Fibroblast of pulmonary artery (primary cell): ENCODE data around the gene CTBP2.

ENCODE experiments used
- DNase-seq: peaks from one replicate; pipeline ENCODE4 v3.0.0-alpha.2; 2010; ENCODE audit warnings: low read depth
- H3K4me3 ChIP-seq: replicated peaks from 2 replicates; pipeline ENCODE4 v1.5.1; 2011; ENCODE audit warnings: low read depth, mild to moderate bottlenecking, control low read depth, low read length, moderate library complexity
- TF ChIP-seq, protein P1 (sequence below): IDR thresholded peaks from 2 replicates; pipeline ENCODE4 v1.5.1; 2011; ENCODE audit warnings: mild to moderate bottlenecking, control low read depth, low read length, inconsistent platforms; ENCODE audit errors: missing control alignments

The CTBP2 gene

DNA sequence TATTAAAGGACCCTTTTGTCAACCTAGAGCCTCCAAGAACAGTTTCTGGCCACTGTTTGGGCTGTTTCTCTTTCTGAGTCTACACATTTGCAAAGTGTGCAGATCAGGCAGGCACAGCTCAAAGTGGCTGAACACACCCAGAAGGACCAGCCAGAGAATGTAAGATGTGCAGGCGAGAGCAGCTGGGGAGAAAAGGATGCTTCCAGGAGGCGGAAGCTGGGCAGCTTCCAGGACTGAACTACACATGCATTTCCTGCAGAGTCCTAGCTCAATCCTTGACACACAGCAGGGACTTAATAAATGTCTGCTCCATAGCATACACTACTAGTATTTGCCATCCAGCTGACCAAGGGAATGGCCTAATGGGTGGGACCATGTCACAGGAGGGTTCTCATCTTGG, 70.9 kb downstream of the CTBP2 start:
- no peak for DNase-seq
- TF ChIP-seq, protein P1, sequence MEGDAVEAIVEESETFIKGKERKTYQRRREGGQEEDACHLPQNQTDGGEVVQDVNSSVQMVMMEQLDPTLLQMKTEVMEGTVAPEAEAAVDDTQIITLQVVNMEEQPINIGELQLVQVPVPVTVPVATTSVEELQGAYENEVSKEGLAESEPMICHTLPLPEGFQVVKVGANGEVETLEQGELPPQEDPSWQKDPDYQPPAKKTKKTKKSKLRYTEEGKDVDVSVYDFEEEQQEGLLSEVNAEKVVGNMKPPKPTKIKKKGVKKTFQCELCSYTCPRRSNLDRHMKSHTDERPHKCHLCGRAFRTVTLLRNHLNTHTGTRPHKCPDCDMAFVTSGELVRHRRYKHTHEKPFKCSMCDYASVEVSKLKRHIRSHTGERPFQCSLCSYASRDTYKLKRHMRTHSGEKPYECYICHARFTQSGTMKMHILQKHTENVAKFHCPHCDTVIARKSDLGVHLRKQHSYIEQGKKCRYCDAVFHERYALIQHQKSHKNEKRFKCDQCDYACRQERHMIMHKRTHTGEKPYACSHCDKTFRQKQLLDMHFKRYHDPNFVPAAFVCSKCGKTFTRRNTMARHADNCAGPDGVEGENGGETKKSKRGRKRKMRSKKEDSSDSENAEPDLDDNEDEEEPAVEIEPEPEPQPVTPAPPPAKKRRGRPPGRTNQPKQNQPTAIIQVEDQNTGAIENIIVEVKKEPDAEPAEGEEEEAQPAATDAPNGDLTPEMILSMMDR, result no peak
- no peak overlapping the region for H3K4me3 ChIP-seq

DNA sequence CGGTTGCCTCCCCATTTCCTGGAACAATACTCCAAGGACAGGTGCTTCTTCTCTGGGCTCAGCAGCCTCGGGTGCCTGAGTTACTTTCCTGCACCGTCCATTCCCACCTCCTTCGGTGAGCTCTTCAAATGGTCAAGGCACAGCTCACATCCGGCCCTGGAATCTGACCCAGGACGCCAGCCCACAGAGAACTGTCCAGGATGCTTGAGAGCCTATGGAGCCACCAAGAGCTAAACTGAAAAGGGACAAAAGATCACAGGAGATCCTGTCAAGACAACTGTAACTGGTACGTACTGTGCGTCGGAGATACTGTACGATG, 72.5 kb downstream of the CTBP2 start:
- DNase-seq, result no peak
- TF ChIP-seq, protein P1, result no peak
- H3K4me3 ChIP-seq, result no peak overlapping the region

DNA sequence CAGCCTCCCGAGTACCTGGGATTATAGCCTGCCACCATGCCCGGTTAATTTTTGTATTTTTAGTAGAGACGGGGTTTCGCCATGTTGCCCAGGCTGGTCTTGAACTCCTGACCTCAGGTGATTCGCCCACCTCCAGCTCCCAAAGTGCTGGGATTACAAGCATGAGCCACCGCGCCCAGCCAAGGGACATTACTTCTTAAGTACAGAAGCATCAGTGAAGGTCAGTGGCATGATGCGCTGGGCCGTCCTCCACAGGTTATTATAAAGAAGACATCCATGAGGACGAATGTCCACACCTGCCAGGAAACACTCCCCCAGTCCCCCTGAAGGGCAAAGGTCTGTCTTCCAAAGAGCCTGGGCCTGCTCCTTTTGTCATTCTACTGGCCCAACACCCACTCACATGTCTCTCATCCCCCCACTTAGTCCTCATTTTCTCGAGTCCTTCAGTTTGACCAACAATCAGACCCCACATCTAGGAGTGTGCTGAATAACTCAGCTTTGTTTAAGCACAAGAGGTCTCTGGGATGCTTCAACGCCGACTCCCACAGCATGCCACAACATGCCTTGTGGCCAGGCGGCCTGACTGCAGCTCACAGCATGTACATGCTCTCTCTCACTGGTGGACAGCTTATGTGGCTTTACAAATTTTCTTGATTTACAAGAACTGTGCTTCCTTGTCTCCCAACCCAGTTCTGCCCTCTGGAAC, 73.0 kb downstream of the CTBP2 start:
- no peak for DNase-seq
- no peak overlapping the region for H3K4me3 ChIP-seq

DNA sequence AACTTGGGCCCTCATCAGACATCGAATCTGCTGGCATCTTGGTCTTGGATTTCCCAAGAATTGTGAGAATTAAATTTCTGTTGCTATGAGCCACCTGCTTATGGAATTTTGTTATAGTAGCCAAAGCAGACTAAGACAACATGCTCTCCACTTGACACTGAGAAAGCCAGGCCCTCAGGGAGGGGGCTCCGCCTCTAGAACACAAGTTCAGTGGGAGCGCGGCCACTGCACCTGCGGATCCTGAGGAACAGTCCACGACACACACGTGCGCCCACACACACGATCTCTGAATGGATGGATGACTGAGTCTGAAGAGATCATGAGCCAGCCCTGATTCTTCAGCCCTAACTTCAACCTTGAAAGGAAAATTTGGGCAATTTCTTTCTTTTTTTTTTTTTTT, 73.7 kb downstream of the CTBP2 start:
- no peak for DNase-seq
- TF ChIP-seq, protein P1, result no peak

More for the DNA sequence above, 73.0 kb downstream of the CTBP2 start:
- TF ChIP-seq, protein P1, result no peak

DNA sequence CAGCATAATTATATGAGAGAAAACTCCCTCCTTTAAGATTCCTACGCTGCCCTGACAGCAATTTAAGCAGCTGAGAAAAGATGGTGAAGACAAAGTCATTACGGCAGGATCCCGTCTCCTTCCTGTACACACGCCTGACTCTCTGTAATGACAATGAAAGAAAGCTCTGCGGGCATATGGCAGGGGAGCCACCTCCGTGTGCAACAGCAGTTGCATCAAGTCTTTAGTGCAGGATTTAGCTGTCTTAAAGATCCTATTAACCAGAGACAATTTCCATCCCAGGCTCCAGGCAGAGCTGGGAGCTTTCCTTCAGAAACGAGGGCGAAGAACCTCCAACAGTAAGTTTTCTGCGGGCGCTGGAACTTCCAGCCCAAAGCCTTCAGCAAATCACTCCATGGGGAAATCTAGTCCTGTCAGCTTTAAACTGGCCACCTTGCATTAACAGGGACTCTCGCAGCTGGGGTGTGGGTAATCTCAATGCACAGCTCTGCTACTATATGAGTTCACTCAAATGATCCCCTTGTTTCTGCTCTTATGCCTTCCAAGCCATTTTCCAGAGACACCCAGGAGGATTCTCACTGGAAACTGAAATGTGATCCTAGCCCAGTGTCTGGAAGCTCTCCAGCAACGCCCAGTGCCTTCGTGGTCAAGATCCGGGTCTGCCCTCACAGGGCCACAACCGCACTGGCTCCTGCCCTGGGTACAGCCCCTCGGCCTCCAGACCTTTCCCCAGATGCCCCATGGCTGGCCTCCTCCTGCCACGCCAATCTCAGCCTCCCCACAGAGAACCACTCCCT, 74.9 kb downstream of the CTBP2 start:
- DNase-seq, result peak; percentile 42
- TF ChIP-seq, protein P1, result no peak
- no peak overlapping the region for H3K4me3 ChIP-seq

More for the DNA sequence above, 73.7 kb downstream of the CTBP2 start:
- H3K4me3 ChIP-seq, result no peak overlapping the region

DNA sequence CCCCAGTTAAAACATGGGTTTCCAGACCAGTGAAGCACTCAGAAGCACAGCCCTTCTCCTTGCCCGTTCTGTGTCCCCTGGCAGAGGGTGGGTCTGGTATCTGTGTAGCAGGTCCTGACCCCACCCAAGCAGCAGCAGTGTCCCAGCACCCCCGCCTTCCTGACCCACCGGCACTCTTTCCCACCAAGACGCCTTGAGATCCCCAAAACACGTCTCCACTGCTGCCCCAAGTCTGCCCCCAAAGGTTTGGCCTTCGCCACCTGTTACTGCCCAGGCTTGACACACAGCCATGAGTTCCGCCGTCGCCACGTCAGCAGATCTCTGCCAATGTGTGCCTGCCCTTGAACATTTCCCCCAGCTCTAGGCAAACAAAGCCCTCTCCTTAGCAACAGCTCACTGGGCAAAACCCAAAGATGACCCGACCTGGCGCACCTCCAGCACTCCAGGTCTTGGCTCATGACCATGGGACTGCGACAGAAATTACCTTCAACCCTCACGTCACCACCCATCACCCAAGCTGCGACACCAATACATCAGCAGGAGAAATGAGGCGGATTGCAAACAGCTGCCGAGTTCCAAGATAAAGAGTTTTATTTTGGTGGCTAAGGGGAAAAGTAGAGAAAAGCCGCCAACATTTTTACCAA, 75.6 kb downstream of the CTBP2 start:
- peak; percentile 70 for DNase-seq
- H3K4me3 ChIP-seq, result no peak overlapping the region
- TF ChIP-seq, protein P1, result no peak
